B cell (primary cell): Measurements from ENCODE around the gene GDPD4.

Source experiments
- EZH2 ChIP-seq: IDR thresholded peaks from 2 replicates; pipeline ENCODE4 v1.6.1; 2012; ENCODE audit warnings: borderline replicate concordance, low read depth, mild to moderate bottlenecking, moderate library complexity, low read length; ENCODE audit not compliant: insufficient read depth, poor library complexity, severe bottlenecking
- TF ChIP-seq, protein P1 (sequence below): fragments of 200-600 bp; IDR thresholded peaks from one replicate; pipeline ENCODE4 v1.8.0; 2022; ENCODE audit warnings: antibody characterized with exemption, mild to moderate bottlenecking

DNA sequence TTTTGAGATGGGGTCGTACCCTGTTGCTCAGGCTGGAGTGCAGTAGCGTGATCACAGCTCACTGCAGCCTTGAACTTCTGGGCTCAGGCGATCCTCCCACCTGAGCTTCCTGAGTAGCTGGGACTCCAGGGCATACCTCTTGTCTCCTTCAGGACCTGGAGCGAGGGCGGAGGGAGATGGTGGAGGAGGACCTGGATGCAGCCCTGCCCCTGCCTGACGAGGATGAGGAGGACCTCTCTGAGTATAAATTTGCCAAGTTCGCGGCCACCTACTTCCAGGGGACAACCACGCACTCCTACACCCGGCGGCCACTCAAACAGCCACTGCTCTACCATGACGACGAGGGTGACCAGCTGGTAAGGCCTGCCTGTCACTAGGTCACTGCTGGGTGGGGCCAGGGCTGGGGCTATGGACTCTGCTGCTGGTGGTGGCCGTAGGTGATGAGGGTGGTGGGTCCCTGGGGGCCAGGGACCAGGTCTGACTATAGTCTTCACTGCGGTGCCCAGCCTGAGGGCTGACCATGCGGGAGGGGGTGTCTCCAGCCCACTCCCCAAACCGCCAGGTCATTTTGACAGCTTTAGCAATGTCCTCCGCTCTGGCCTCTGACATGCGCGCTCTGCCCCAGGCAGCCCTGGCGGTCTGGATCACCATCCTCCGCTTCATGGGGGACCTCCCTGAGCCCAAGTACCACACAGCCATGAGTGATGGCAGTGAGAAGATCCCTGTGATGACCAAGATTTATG is 119.5 kb downstream of the GDPD4 start:
- TF ChIP-seq, protein P1, sequence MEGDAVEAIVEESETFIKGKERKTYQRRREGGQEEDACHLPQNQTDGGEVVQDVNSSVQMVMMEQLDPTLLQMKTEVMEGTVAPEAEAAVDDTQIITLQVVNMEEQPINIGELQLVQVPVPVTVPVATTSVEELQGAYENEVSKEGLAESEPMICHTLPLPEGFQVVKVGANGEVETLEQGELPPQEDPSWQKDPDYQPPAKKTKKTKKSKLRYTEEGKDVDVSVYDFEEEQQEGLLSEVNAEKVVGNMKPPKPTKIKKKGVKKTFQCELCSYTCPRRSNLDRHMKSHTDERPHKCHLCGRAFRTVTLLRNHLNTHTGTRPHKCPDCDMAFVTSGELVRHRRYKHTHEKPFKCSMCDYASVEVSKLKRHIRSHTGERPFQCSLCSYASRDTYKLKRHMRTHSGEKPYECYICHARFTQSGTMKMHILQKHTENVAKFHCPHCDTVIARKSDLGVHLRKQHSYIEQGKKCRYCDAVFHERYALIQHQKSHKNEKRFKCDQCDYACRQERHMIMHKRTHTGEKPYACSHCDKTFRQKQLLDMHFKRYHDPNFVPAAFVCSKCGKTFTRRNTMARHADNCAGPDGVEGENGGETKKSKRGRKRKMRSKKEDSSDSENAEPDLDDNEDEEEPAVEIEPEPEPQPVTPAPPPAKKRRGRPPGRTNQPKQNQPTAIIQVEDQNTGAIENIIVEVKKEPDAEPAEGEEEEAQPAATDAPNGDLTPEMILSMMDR, result no peak
- TF ChIP-seq EZH2, result no peak
